Measurements from ENCODE around the gene VAT1L. TPM values are rescaled to one million over a fixed set of nuclear protein-coding genes. Genes with fewer than 3 reads are reported as not detected.

Gene VAT1L
- total and polyA plus RNA-seq, 10 of the 15 experiments (the other 5 are each of a cell fraction or from before 2014, with no cell fraction given): 0.06 to 0.18 (median 0.10) TPM; not detected in 5

DNA sequence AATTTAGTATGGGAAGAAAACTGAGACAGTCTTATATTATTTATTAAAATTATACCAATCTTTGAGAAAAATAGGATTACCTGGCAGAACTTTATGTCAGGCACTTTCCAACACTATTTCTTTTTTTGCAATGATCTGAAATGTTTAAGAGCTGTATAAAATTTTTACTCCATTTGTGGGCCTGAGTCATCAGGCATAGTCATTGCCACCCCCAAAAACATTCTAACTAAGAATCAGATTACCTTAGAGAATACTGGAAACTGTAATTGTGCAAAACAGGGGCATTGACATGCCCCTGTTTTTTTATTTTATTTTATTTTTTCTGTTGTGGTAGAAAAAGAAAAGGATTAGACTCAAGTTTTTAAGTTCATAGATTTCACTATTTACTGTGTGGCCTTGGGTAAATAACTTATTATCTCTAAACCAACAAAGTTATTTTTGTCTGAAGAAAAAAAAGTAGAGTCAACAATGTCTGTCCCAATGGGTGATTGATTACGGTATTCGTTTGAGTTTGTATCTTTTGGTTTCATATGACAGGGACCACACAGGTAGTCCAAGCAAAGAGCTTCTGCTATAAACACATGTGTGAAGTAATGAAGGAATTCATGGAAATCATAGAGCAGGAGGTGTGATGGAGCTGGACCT, 24.6 kb downstream of the VAT1L start:
- no peak overlapping the region for H2AFZ ChIP-seq (ENCODE audit: control insufficient read depth, low read depth, low read length)
- no peak overlapping the region for H3K4me2 ChIP-seq (ENCODE audit: control insufficient read depth, insufficient read depth)
- H3K9me3 ChIP-seq (replicated peaks; ENCODE audit: control insufficient read depth, insufficient read depth, low read length): no peaks in the 10 kb centered on the region
- no peak overlapping the region for H3K9ac ChIP-seq (ENCODE audit: control insufficient read depth, insufficient read depth, low read length)
- no peaks in the 10 kb centered on the region for H4K20me1 ChIP-seq (ENCODE audit: control insufficient read depth, insufficient read depth)
- BruUV-seq (replicated peaks): no TSS peak
- CTCF ChIA-PET: no interaction called here
- H3K4me1 ChIP-seq (ENCODE audit: control insufficient read depth, insufficient read depth, low read length): no peaks in the 10 kb centered on the region
- intact Hi-C loops (cut with micrococcal nuclease; ENCODE audit: unreplicated experiment) (no loop called here), in situ Hi-C loops (cut with MboI) (no loop called here)
- no peaks in the 10 kb centered on the region for H3K36me3 ChIP-seq (ENCODE audit: control insufficient read depth in 2 of 2, insufficient read depth in 2 of 2, low read length in 1 of 2)
- DNase-seq (ENCODE audit: low read depth, low spot score) (no peak), ATAC-seq (no peak), FAIRE-seq (no peak)
- RAD21 ChIA-PET (ENCODE audit: unreplicated experiment): no interaction called here
- H3K79me2 ChIP-seq (ENCODE audit: control insufficient read depth, insufficient read depth, low read length): no peaks in the 10 kb centered on the region
- SMC1A ChIA-PET (ENCODE audit: uncharacterized antibody, unreplicated experiment): interaction anchor here (1.0 kb wide), 1 partner anchor 9 kb away, joined by 3 read pairs; no protein-coding TSS in a partner anchor
- no peak overlapping the region for H3K4me3 ChIP-seq
- H3K27ac ChIP-seq (ENCODE audit: control insufficient read depth, insufficient read depth): no peak overlapping the region
- 45% methylated on average over 2 of the region's 2 CpGs for WGBS (ENCODE audit: insufficient coverage, insufficient replicate concordance, low lambda C conversion rate, missing lambda C conversion rate)
- H3K27me3 ChIP-seq (replicated peaks in 1 of 2; ENCODE audit: control insufficient read depth in 2 of 2, insufficient read depth in 2 of 2, low read length in 1 of 2): no peaks in the 10 kb centered on the region
- POLR2A ChIA-PET: no interaction called here
- TF ChIP-seq YY1 (IDR thresholded peaks at IDR 0.05; ENCODE audit: low read depth, low read length): no peak

DNA sequence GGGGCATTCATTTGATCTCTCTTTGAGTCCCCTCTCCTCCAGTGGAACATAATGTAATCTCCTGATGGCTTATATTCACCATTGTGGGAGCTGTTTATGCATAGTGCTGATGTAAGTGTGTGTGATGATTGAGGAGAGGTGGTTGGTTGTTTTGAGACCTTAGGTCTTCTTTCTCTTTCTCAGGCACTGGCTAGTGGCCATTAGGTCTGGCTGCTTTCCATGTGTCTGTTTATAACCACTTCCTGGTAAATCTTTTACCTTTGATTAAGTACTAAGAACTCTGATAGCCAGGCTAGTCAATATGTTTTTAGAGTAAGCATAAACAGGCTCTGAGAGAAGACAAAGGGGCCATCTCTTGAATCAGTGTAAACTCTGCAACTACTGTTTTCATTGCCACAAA, 27.9 kb downstream of the VAT1L start:
- no peaks in the 10 kb centered on the region for H3K4me1 ChIP-seq (ENCODE audit: control insufficient read depth, insufficient read depth, low read length)
- H3K36me3 ChIP-seq (ENCODE audit: control insufficient read depth in 2 of 2, insufficient read depth in 2 of 2, low read length in 1 of 2): no peaks in the 10 kb centered on the region
- DNase-seq (ENCODE audit: low read depth, low spot score) (no peak), FAIRE-seq (no peak), ATAC-seq (no peak)
- ChIA-PET CTCF (no interaction called here), RAD21 (ENCODE audit: unreplicated experiment) (no interaction called here), SMC1A (ENCODE audit: uncharacterized antibody, unreplicated experiment) (no interaction called here), POLR2A (no interaction called here)
- in situ Hi-C loops (cut with MboI): no loop called here
- BruUV-seq (replicated peaks): no TSS peak
- no peak overlapping the region for H3K9ac ChIP-seq (ENCODE audit: control insufficient read depth, insufficient read depth, low read length)
- H3K27ac ChIP-seq (ENCODE audit: control insufficient read depth, insufficient read depth): no peak overlapping the region
- no peaks in the 10 kb centered on the region for H3K27me3 ChIP-seq (replicated peaks in 1 of 2; ENCODE audit: control insufficient read depth in 2 of 2, insufficient read depth in 2 of 2, low read length in 1 of 2)
- TF ChIP-seq CBFB (IDR thresholded peaks at IDR 0.05; ENCODE audit: low read depth): no peak
- TF ChIP-seq, protein P1, sequence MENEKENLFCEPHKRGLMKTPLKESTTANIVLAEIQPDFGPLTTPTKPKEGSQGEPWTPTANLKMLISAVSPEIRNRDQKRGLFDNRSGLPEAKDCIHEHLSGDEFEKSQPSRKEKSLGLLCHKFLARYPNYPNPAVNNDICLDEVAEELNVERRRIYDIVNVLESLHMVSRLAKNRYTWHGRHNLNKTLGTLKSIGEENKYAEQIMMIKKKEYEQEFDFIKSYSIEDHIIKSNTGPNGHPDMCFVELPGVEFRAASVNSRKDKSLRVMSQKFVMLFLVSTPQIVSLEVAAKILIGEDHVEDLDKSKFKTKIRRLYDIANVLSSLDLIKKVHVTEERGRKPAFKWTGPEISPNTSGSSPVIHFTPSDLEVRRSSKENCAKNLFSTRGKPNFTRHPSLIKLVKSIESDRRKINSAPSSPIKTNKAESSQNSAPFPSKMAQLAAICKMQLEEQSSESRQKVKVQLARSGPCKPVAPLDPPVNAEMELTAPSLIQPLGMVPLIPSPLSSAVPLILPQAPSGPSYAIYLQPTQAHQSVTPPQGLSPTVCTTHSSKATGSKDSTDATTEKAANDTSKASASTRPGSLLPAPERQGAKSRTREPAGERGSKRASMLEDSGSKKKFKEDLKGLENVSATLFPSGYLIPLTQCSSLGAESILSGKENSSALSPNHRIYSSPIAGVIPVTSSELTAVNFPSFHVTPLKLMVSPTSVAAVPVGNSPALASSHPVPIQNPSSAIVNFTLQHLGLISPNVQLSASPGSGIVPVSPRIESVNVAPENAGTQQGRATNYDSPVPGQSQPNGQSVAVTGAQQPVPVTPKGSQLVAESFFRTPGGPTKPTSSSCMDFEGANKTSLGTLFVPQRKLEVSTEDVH (IDR thresholded peaks at IDR 0.05; ENCODE audit: low read depth, partially characterized antibody): no peak
- TF ChIP-seq POLR2A (IDR thresholded peaks at IDR 0.05; ENCODE audit: low read depth, low read length): no peak
- no peak for TF ChIP-seq PAX8 (IDR thresholded peaks at IDR 0.05)
- TF ChIP-seq, protein P2, sequence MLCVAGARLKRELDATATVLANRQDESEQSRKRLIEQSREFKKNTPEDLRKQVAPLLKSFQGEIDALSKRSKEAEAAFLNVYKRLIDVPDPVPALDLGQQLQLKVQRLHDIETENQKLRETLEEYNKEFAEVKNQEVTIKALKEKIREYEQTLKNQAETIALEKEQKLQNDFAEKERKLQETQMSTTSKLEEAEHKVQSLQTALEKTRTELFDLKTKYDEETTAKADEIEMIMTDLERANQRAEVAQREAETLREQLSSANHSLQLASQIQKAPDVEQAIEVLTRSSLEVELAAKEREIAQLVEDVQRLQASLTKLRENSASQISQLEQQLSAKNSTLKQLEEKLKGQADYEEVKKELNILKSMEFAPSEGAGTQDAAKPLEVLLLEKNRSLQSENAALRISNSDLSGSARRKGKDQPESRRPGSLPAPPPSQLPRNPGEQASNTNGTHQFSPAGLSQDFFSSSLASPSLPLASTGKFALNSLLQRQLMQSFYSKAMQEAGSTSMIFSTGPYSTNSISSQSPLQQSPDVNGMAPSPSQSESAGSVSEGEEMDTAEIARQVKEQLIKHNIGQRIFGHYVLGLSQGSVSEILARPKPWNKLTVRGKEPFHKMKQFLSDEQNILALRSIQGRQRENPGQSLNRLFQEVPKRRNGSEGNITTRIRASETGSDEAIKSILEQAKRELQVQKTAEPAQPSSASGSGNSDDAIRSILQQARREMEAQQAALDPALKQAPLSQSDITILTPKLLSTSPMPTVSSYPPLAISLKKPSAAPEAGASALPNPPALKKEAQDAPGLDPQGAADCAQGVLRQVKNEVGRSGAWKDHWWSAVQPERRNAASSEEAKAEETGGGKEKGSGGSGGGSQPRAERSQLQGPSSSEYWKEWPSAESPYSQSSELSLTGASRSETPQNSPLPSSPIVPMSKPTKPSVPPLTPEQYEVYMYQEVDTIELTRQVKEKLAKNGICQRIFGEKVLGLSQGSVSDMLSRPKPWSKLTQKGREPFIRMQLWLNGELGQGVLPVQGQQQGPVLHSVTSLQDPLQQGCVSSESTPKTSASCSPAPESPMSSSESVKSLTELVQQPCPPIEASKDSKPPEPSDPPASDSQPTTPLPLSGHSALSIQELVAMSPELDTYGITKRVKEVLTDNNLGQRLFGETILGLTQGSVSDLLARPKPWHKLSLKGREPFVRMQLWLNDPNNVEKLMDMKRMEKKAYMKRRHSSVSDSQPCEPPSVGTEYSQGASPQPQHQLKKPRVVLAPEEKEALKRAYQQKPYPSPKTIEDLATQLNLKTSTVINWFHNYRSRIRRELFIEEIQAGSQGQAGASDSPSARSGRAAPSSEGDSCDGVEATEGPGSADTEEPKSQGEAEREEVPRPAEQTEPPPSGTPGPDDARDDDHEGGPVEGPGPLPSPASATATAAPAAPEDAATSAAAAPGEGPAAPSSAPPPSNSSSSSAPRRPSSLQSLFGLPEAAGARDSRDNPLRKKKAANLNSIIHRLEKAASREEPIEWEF (IDR thresholded peaks at IDR 0.05; ENCODE audit: insufficient replicate concordance, low read depth, low read length): no peak
- no peak for TF ChIP-seq NR2C2 (IDR thresholded peaks at IDR 0.05; ENCODE audit: borderline replicate concordance, control insufficient read depth, insufficient read length, low read depth)
- no peak for TF ChIP-seq CHD4 (IDR thresholded peaks at IDR 0.05)
- H3K4me3 ChIP-seq: no peak overlapping the region
- H3K9me3 ChIP-seq (replicated peaks; ENCODE audit: control insufficient read depth, insufficient read depth, low read length): no peaks in the 10 kb centered on the region
- H3K79me2 ChIP-seq (ENCODE audit: control insufficient read depth, insufficient read depth, low read length): no peaks in the 10 kb centered on the region
- no peaks in the 10 kb centered on the region for H4K20me1 ChIP-seq (ENCODE audit: control insufficient read depth, insufficient read depth)
- intact Hi-C loops (cut with micrococcal nuclease; ENCODE audit: unreplicated experiment): no loop called here
- H2AFZ ChIP-seq (ENCODE audit: control insufficient read depth, low read depth, low read length): no peak overlapping the region
- no peak overlapping the region for H3K4me2 ChIP-seq (ENCODE audit: control insufficient read depth, insufficient read depth)
